ENCODE measurements around the gene CA6. TPM values are rescaled to one million over a fixed set of nuclear protein-coding genes. Genes with fewer than 3 reads are reported as not detected.
"Not testable (repeated sequence)": the region's sequence is repeated elsewhere in the genome, so short reads cannot be mapped to it uniquely, and the experiment has no call there.

CA6 gene
- total RNA-seq, 1 donor from 2014 or later = not detected

- no peak for DNase-seq
Observed at GRCh38 chr1:8926707-8927694, 18.7 kb upstream of the CA6 start.

DNA sequence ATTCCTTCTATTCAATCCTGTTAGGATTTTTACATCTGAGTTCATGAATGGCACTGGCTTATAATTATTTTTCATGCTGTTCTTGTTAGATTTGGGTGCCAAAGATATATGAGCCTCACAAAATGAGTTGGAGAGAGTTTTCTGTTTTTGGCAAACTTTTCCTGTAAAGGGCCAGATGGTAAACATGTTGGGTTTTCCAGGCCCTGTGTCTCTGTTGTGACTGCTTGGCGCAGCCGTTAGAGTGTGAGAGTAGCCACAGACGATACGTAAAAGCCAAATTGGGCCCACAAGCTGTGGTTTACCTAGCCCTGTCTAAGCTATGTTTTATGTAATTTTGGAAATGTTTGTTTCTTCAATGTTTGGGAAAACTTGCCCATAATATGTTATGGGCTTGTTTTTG lies 15.6 kb upstream of the CA6 start:
- no peak for DNase-seq

DNA sequence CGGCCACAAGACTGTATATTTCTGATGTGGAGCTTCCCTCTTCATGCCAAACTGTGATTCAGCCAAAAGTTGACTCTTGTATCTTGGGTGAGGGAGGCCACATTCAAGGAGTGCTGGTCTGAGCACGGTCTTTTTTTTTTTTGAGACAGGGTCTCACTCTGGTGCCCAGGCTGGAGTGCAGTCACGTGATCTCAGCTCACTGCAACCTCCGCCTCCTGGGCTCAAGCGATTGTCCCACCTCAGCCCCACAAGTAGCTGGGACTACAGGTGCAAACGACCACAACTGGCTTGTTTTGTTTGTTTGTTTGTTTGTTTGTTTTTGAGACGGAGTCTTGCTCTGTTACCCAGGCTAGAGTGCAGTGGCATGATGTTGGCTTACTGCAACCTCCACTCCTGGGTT lies 8.6 kb upstream of the CA6 start:
- not testable (repeated sequence) for DNase-seq

- no peak for DNase-seq
Observed at GRCh38 chr1:8937701-8938100, 8.0 kb upstream of the CA6 start.

GRCh38 chr1:8938232-8938999 lies 7.3 kb upstream of the CA6 start:
- DNase-seq = no peak

DNA sequence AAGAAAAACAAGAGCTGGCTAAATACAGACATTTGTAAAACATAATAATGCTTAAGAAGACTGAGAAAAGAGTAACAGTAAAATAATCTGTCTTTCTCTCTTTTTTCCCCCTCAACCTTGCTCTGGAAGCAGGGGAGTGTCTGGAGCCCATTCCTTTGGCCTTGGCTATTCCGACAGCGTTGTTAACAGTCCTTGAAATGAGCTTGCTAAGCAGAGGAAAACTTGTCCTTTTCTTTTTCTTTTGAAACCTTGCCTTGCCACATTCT lies 6.7 kb upstream of the CA6 start:
- no peak for DNase-seq

- DNase-seq = no peak
Observed at GRCh38 chr1:8939362-8939995, 6.2 kb upstream of the CA6 start.

- no peak for DNase-seq
Observed at GRCh38 chr1:8941906-8942305, 3.8 kb upstream of the CA6 start.

DNA sequence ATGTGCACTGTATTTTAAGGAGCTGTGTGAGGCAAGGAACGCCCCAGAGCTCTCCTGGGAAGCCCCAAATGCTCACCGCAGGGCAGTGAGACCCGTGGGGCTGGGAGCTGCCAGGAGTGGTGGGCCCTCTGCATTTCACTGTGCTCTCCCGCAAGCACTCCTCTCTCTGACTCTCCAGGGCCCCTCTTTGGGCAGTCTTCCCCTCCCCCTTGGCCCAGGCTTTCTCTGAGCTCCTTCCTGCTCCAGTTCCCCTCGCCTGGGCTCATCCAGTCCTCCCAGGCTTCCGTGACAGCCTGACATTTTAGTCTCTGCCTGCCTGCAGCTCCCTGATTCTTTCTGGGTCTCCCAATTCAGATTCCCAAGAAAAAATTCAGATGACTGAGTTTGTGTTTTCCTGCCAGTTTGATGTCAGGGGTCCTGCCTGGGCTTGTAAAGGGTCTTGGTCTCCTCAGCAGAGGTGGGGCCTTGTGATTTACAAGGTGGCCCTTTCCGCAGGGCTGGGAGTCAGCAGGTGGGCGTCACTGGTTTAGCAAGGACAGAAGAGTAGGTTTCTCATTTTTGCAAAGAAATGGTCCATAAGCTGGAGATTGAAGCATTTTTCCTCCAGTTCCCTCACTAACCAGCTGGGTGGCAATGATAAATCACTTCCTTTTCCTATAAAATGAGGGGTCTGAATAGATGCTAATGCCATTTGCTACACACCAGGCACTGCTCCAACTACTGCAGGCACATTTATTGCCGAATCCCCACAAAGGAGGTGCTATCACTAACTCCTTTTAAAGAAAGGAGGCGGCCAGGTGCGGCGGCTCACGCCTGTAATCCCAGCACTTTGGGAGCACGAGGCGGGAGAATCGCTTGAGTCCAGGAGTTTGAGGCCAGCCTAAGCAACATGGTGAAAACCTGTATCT lies 1.9 kb upstream of the CA6 start:
- DNase-seq = no peak

DNA sequence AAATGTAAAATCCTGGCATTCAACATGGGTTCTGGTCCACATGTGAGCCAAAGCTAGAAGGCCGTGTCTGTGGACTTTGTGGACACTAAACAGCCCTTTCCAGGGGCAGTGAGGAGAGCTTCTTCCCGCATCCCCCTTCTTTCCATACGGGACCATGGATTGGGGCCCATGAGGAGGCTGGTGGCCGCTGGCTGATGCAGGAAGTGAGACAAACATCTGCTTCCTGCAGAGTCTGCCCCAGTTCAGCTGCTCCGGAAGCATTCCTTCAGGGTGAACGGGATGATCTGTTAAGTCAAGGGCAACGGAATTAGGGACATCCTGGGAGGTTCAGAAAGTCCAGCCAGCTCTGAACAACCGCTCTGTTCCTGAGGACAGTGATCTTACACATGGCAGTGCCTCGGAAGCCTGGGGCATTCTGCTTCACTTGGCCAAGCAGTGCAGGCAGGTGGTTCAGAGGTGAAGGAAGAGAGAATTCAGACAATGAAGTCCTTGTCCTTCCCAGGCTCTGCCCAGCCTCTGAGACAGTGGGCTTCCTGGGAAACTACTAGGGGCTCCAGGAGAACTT lies 1.5 kb downstream of the CA6 start:
- no peak for DNase-seq

DNA sequence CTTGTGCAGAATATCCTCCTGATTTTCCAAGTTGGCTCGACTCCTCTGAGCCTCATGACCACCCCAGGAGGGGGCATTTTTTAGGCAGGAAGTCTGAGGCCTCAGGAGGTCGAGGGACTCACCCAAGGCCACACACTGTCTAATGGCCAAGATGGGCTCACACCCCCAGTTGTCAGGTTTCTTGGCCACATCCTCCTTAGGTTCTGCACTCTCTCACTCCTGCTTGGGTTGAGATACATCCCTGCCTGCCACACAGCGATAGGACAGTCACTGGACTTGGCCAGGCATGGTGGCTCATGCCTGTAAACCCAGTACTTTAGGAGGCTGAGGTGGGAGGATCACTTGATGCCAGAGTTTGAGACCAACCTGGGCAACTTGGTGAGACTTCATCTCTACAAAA lies 4.6 kb downstream of the CA6 start:
- no peak for DNase-seq

DNA sequence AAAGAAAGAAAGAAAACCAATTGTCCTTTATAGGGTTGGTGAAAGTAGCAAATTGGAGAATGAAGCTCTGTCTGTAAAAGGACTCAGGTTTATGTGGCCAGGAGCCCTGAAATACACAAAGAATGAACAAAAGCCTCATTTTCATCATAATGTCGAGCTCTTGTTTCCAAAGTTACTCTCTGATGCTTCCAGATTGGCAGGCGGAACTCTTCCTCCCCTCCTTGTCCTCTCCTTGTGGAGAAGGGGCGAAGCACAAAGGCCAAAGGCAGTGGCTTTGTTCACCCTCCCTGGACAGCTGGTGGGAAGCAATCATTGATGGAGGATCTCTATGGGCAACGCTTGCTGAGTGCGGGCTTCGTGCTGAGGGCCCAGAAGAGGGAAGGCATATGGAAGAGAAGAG lies 5.6 kb downstream of the CA6 start:
- DNase-seq = no peak

DNA sequence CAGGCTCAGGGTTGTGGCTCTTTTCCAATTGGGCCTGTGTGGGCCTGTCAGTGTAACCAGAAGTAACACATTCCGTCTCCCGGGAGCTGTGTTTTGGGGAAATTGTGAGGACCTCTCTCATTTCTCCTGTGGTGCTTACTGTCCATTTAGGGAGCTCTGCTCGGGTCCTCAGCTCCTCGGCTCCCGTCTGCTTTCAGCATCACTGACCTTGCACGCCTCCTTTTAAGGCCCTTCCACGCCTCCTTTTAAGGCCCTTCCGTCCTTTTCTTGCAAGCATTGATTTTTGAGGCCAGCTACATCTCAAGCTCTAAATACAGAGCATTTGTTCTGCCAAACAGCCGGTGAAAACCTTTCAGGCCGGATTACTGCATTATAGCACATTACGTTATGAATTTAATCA lies 9.7 kb downstream of the CA6 start:
- DNase-seq = no peak

DNA sequence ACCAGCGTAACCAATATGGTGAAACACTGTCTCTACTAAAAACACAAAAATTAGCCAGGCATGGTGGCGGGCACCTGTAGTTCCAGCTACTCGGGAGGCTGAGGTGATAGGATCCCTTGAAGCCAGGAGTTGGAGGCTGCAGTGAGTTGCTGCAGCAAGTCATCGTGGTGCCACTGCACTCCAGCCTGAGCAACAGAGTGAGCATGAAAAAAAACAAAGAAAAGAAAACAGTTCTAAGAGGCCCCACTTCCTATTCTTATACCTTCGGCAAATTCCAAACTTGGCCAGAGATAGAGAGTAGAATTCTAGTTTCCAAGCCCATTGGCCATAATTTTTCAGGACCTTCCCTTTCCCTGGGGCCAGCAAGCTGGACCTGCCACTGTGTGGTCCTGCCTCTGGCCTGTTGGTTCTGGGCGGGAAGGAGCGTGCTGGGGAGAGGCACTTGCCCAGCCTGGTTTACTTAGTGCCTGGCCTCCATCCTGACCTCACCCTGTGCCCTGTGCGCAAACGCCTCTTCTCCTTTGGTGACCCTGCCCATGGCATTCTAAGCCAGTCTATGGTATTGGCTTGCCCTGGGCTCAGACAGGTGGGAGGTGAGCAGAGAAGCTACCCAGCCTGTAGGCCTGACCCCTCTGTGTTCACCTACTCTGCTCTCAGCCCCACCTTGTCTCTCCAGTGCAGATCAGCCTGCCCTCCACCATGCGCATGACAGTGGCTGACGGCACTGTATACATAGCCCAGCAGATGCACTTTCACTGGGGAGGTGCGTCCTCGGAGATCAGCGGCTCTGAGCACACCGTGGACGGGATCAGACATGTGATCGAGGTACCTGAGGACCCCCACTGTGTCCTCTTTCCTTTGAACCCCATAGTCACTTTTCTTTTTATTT lies 11.0 kb downstream of the CA6 start:
- no peak for DNase-seq

GRCh38 chr1:8962812-8963530 lies 17.3 kb downstream of the CA6 start:
- no peak for DNase-seq

GRCh38 chr1:8963963-8964362 lies 18.3 kb downstream of the CA6 start:
- DNase-seq = no peak

DNA sequence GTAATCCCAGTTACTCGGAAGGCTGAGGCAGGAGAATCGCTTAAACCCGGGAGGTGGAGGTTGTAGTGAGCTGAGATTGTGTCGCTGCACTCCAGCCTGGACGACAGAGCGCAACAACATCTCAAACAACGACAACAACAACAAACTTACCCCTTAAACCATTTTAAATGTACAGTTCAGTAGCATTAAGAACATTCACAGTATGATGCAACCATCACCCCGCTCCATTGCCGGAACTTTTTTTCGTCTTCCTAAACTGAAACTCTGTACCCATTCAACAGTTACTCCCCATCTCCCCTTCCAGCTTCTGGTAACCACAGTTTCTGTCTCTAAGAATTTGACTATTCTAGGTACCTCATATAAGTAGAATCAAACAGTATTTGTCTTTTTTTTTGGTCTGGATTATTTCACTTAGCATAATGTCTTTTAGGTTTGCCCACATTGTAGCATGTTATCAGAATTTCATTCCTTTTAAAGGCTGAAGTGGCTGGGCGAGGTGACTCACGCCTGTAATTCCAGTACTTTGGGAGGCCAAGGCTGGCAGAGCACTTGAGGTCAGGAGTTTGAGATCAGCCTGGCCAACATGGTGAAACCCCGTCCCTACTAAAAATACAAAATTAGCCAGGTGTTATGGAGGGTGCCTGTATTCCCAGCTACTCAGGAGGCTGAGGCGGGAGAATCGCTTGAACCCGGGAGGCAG lies 19.6 kb downstream of the CA6 start:
- DNase-seq = no peak

GRCh38 chr1:8966606-8967005 lies 20.9 kb downstream of the CA6 start:
- DNase-seq = no peak

DNA sequence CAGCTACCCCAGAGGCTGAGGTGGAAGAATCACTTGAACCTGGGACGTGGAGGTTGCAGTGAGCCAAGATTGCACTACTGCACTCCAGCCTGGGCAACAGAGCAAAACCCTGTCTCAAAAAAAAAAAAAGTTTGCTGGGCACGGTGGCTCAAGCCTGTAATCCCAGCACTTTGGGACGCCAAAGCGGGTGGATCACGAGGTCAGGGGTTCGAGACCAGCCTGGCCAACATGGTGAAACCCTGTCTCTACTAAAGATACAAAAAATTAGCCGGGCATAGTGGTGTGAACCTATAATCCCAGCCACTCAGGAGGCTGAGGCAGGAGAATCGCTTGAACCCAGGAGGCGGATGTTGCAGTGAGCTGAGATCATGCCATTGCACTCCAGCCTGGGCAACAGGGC lies 23.2 kb downstream of the CA6 start:
- not testable (repeated sequence) for DNase-seq
